GM18511 (cell line): Measurements from ENCODE around the gene CNOT9.

Source experiments
- ATAC-seq: cut with Tn5 transposase; IDR thresholded peaks from one replicate; pipeline ENCODE4 v1.9.1; 2021; ENCODE audit warnings: mild to moderate bottlenecking, moderate library complexity; ENCODE audit not compliant: unreplicated experiment

Gene CNOT9

DNA sequence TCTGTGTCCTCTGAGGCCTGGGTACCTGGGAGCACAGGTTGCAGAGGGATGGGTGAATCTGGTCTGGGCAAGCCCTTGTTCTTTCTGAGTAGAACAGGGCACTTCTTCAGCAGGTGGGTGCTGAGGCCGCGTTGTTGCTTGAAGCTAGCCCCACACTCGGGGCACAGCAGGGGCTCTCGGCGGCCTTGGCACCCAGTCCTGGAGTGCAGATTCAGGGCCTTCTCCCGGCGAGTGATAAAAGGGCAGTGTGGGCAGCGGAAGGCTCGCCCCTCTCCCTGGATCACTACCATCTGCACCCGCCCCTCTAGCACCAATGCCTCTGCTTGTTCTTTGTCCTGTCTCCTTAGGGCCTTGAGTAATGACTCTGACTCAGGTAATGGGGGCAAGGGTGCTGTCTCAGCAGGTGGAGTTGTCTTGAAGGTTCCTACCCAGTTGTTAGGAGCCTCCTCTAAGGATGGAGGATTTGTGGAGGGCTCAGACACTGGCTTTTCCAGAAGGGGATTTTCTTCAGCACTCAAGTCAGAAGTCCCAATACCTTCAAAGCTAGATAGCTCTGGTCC is 75.2 kb downstream of the CNOT9 start:
- no peak for ATAC-seq

GRCh38 chr2:218644721-218645120 is 76.1 kb downstream of the CNOT9 start:
- ATAC-seq, result peak; percentile 15

DNA sequence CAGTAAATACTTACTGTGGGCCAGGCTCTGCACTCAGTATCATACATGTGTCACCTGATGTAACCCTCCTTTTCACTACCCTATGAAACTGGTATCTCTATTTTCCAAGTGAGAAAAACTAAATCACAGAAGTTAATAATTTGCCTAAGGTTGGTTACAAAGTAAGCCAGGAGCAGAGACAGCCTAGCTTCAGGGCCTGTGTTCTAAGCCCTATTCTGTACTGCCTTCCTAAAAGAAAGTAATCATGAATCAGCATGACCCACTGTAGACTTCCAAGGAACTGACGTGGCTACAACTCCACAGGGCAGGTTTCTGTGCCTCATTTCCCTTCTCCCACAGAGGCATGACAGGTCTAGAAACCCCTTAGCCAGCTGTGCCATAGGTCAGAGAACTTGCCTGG is 76.5 kb downstream of the CNOT9 start:
- ATAC-seq, result peak; percentile 87
